Hematopoietic multipotent progenitor cell treated with erythropoietin and hydrocortisone succinate and interleukin-3 and kit ligand, for 6 days (in vitro differentiated cells): ENCODE data around the gene CSPG5.

Experiments
- DNase-seq: peaks from one replicate; pipeline ENCODE4 v3.0.0-alpha.2; 2015

Gene CSPG5

GRCh38 chr3:47586746-47587145 is 8.1 kb upstream of the CSPG5 start:
- DNase-seq: no peak

- no peak for DNase-seq
These were observed 4.8 kb upstream of the CSPG5 start for GRCh38 chr3:47583320-47584075.

GRCh38 chr3:47581835-47582234 is 3.2 kb upstream of the CSPG5 start:
- no peak for DNase-seq

GRCh38 chr3:47581422-47581821 is 2.8 kb upstream of the CSPG5 start:
- no peak for DNase-seq

DNA sequence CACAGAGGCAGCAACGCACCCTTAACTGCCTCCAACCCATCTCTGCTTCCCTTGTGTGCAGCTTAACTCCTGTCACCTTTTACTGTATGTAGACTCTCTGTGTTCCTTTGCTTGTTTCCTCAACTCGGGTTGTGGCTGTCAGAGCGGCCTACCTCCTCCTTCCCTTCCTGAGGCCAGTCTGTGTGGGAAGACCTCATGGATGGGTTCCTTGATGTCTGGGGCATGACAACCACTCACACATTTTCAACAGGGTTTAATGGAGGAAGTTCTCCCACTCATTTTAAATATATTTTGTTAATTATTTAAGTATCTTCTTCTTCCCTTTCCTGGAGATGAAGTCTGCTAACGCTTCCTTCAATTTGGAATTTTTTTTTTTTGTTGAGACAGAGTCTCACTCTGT is 1.8 kb upstream of the CSPG5 start:
- DNase-seq: no peak

- no peak for DNase-seq
These were observed 1.2 kb upstream of the CSPG5 start for GRCh38 chr3:47579875-47580274.

DNA sequence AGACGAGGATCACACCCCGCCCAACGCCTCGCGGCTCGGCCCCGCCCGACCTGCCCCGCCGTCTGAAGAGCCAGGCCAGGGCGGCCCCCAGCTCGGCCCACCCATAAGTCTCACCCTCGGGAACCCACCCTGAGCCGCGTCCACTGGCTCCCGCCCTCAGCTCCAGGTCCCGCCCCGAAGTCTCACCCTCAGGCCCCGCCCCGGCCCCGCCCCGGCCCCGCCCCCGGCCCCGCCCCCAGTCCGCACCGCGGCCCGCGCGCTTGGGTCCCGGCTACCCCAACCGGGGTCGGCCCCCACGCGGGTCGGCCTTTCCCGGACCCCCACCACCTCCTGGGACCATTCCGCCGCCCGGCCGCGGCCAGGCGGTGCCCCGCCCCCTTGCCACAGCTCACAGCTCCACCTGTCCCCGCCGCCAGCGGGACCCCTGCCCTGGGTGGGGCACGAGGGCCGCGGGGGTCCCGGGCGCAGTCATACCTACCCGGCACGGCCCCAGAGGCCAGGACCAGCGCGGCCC is 489 bp downstream of the CSPG5 start:
- DNase-seq: peak; percentile 77

DNA sequence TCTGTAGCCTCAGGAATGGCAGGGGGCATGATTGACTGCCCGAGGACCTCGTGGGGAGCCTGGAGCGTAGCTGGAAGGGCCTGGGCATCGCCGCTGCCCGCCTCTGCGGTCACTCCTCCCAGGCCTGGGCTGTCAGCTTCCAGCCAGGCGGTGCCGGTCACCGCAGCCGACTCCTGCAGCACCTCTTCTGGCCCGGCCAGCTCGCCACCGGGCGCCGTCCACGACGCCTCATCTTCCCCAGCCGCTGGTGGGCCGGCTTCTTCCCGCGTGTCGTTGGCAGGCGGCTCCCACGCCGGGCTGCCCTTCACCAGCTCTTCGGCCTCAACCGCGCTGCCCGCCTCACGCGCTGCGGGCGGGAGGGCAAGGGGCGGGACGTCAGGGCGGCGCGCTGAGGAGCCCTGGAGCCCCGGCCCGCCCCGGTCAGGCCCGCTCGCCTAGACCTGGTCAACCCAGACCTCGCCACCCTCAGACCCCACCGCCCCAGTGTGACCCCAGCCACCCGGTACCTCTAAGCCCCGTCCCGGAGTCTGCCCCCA is 1.0 kb downstream of the CSPG5 start:
- DNase-seq: no peak

GRCh38 chr3:47573190-47574172 is 5.2 kb downstream of the CSPG5 start:
- DNase-seq: no peak

GRCh38 chr3:47571391-47572175 is 7.1 kb downstream of the CSPG5 start:
- DNase-seq: no peak

GRCh38 chr3:47568901-47569300 is 9.8 kb downstream of the CSPG5 start:
- DNase-seq: peak; percentile 14

GRCh38 chr3:47567149-47567548 is 11.5 kb downstream of the CSPG5 start:
- DNase-seq: no peak

GRCh38 chr3:47566667-47567066 is 12.0 kb downstream of the CSPG5 start:
- DNase-seq: no peak

DNA sequence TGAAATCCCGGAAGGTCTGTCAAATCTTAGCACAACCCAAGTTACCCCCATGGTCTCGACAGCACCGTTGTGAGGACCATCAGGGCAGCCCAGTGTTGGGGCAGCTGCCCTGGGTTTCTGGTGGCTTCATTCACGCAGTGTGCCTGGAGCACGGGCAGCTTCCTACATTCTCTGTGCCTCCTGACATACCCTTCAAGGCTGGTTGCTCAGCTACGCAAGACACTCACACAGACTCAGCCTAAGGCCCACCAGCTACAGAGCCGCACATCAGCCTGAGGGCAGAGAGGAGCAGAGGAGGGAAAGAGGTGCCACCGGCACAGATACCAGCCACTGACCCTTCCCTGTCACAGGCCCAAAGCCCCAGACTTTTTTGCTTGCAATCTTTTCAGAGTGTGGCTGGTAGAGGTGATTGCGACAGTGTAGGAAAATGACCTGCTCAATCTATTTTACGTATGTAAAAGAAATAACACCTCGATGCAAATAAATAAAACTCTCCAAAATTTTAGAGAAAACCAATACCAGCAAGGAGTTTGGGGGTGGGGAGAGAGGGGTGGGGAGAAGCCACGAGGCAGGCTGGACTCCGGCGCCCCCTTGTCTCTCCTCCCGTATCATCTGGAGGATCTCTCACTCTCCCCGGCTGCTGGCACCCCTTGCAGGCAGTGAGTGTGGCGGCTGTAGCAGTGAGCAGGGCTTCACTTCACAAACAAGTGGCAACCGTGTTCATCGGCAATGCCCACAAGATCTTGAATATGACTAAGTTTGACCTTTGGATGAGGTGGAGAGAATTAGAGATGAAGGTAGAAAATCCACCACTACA is 12.7 kb downstream of the CSPG5 start:
- DNase-seq: no peak

GRCh38 chr3:47556351-47556750 is 22.3 kb downstream of the CSPG5 start:
- DNase-seq: no peak

DNA sequence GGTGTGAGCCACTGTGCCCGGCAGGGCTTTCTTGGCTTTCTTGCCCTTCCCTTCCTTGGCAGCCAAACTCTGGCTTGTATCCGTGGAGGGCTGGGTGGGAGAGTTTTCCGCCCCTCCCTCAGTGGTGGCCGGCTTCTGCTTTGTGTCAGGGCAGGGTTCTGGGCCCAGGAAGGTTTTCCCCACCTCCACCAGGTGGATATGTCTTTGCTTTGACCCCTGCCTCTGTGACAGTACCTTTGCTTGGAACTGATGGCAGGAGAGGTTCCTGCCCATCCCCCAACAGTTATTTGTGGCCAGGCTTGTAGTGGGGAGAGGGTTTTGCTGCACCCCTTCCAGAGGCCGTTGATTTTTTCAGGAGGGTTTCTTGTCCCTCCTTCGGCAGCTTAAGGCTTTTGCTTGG is 24.3 kb downstream of the CSPG5 start:
- DNase-seq: no peak

DNA sequence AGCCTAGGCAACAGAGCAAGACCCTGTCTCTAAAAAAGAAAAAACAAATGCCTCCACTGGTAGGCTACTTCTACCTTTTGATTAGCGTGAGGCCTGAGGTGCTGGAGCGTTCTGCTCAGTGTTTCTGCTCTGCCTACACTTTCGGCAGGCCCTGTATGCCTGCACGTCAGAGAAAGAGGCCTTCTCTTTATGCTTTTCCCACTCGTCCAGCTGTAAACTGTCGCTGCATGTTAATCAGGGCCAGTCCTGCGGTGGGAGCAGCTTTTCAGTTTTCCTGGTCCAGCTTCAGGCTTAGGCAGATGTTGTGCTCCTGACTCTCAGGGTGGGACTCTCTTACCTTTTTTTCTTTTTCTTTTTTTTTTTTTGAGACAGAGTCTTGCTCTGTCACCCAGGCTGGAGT is 25.3 kb downstream of the CSPG5 start:
- DNase-seq: no peak

- DNase-seq: no peak
These were observed 36.0 kb downstream of the CSPG5 start for GRCh38 chr3:47542471-47543173.

DNA sequence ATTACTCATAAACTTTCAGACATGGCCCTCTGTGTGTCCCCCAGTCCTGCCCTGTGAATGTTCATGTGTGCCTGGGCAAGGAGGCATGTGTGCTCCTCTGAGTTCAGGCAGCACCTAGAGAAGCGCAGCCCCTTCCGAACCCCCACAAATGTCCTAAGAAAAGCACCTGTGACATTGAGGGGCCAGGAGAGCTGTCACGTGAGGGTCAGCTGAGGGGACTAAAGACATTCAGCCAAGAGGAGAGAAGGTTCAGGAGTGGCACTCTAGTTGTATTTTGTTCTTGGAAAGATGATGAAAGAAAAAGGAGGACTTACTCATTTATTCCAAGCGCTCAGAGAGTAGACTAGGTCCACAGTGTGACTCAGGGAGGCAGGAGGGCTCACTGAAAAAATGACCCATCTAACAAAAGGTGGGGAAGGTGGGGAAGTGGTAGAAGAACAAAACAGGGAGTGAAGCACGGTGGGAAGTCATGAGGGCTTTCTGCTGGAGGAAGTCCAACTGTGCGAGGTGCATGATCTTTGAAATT is 37.0 kb downstream of the CSPG5 start:
- DNase-seq: no peak

GRCh38 chr3:47540281-47540680 is 38.4 kb downstream of the CSPG5 start:
- no peak for DNase-seq

GRCh38 chr3:47536967-47537366 is 41.7 kb downstream of the CSPG5 start:
- DNase-seq: no peak
